Small intestine (tissue), 7 donors: ENCODE results near the gene SLC9B1. TPM values are rescaled to one million over a fixed set of nuclear protein-coding genes. Genes with fewer than 3 reads are reported as not detected.

ENCODE experiments used
- DNase-seq, 2 donors: peaks; one replicate each; pipeline versions ENCODE4 v3.0.0 to v3.0.0-alpha.2; 2013
- FAIRE-seq: peaks from 2 replicates; lab custom pipeline; 2012; peaks lifted over from hg19 to GRCh38; lab: Jason Lieb, UNC
- H3K27ac ChIP-seq, 3 donors: one replicate each; pipeline ENCODE4 v1.5.1; 2013; ENCODE audit warnings: low read length in 2 of 3, mild to moderate bottlenecking in 2 of 3, control low read depth in 1 of 3, inconsistent platforms in 1 of 3, low read depth in 1 of 3, moderate library complexity in 1 of 3
- H3K27me3 ChIP-seq, 3 donors: one replicate each; pipeline ENCODE4 v1.6.1; 2013; ENCODE audit warnings: low read length in 3 of 3, inconsistent platforms in 1 of 3; ENCODE audit not compliant: control insufficient read depth in 3 of 3, insufficient read depth in 3 of 3
- H3K36me3 ChIP-seq, 3 donors: one replicate each; pipeline ENCODE4 v1.6.1; 2013; ENCODE audit warnings: low read length in 3 of 3, inconsistent platforms in 1 of 3, low read depth in 1 of 3, mild to moderate bottlenecking in 1 of 3, moderate library complexity in 1 of 3; ENCODE audit not compliant: control insufficient read depth in 3 of 3, insufficient read depth in 2 of 3
- H3K4me1 ChIP-seq, 3 donors: one replicate each; pipeline ENCODE4 v1.6.1; 2013; ENCODE audit warnings: low read length in 2 of 3, inconsistent platforms in 1 of 3, low read depth in 1 of 3, mild to moderate bottlenecking in 1 of 3, moderate library complexity in 1 of 3; ENCODE audit not compliant: control insufficient read depth in 3 of 3, insufficient read depth in 2 of 3
- H3K4me3 ChIP-seq, 3 donors: one replicate each; pipeline ENCODE4 v1.5.1; 2013; ENCODE audit warnings: low read length in 3 of 3, control low read depth in 1 of 3, inconsistent platforms in 1 of 3, low read depth in 1 of 3, mild to moderate bottlenecking in 1 of 3, moderate library complexity in 1 of 3
- H3K9me3 ChIP-seq, 2 donors: one replicate each; pipeline ENCODE4 v1.6.1; 2013; ENCODE audit warnings: low read depth in 1 of 2, low read length in 1 of 2; ENCODE audit not compliant: control insufficient read depth in 2 of 2, insufficient read depth in 1 of 2
- WGBS, 3 donors: extraction: QIAGEN DNeasy Blood & Tissue Kit; methylation state at CpG; one replicate each; pipeline ENCODE4 v1.1.7; 2013; 5-methylcytosine and 5-hydroxymethylcytosine counted together
- polyA plus RNA-seq, 4 donors: library from polyadenylated mRNA; stranded (reverse) in 3 of 4; unstranded in 1 of 4; fragments of 200-250 nt in 3 of 4; fragments of 120-200 nt in 1 of 4; gene quantifications; one replicate each; pipeline versions ENCODE4 v1.2.1 to v1.2.3, GENCODE V29; 2013
- donor health status: healthy with polysubstance abuse.
- donor health status: control.
- donor health status: control.
- donor health status: Bipolar disorder and iron deficiency.
- donor health status: healthy.

Gene SLC9B1
- polyA plus RNA-seq, 4 donors: 0.18 to 0.93 TPM; not detected in 2

DNA sequence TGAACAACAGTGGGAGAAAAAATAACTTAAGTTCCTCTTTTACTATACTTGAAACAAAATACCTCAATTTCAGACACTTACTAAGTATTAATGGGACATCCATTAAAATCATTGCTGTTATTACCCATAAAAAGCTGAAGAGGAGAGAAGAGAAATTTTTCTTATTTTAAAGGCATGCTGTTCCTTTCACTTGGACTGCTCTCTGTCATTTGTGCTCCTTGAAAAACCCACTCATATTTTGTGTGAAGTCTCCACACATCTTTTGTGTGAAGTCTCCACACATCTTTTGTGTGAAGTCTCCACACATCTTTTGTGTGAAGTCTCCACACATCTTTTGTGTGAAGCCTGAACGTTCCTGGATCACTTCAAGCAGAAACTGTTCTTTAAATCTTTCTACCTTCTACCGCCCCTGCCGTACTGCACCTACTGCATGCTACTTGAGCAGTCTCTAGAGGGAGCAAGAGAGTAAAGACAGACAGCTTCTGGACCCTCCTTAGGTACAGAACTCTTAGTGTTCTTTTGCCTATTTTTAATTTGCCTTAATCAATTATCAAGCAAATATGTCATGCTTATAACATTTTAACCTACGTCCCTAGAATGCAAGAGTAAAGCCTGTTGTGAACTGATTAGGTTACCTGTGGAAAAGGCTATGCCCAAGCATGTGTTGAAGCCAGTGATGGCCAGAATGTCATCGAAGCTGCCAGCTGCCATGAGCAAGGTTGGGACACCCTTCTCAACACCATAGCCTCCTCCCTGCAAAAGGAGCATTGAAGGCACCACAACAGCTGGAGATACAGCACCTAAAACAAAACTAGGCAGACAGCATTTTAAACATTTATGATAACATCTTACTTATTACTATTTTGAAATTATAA lies 27.1 kb upstream of the SLC9B1 start:
- Histone ChIP-seq H3K27me3 (no peaks in the 10 kb centered on the region), H3K4me1 (no peaks in the 10 kb centered on the region), H3K27ac (no peak overlapping the region), H3K4me3 (no peak overlapping the region), H3K36me3 (no peaks in the 10 kb centered on the region), H3K9me3 (no peaks in the 10 kb centered on the region)
- FAIRE-seq (no peak), DNase-seq (peak; percentile 51 to 62)
- 29 to 51% (median 40%) methylated on average over 5 of the region's 5 CpGs for WGBS, 3 donors

DNA sequence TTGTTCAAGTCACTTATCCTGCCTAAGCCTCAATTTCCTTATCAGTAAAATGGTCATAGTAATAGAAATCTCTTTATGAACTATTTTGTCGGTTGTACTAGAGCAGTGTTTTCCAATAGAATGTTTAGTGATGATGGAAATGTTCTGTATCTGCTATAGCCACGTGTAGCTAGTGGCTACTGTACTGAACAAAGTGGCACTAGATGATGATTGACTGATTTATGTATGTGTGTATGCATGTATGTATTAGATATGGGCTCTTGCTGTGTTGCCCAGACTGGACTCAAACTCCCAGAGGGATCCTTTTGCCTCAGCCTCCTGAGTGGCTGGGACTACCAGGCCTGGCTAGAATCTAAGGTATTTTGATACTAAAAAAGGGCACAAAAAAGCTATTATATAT lies 24.7 kb upstream of the SLC9B1 start:
- WGBS, 3 donors: 76 to 86% (median 84%) methylated on average over 2 of the region's 2 CpGs
- Histone ChIP-seq H3K36me3 (no peaks in the 10 kb centered on the region), H3K27me3 (no peaks in the 10 kb centered on the region), H3K27ac (no peak overlapping the region), H3K9me3 (no peaks in the 10 kb centered on the region), H3K4me3 (no peak overlapping the region), H3K4me1 (no peaks in the 10 kb centered on the region)
- FAIRE-seq (no peak), DNase-seq (no peak)

DNA sequence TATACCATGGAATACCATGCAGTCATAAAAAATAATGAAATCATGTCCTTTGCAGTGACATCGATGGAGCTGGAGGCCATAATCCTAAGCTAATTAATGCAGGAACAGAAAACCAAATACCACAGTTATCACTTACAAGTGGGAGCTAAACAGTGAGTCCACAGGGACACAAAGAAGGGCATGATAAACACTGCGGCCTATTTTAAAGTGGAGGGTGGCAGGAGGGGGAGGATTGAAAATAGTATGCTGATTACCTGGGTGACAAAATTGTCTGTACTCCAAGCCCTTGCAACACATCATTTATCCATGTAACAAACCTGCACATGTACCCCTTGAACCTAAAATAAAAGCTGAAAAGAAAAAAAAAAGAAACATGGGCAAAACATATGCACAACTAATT lies 16.7 kb upstream of the SLC9B1 start:
- H3K4me1 ChIP-seq: no peaks in the 10 kb centered on the region
- H3K36me3 ChIP-seq: no peaks in the 10 kb centered on the region
- no peaks in the 10 kb centered on the region for H3K9me3 ChIP-seq
- WGBS, 3 donors: 92 to 100% (median 98%) methylated on average over 2 of the region's 2 CpGs
- DNase-seq: no peak
- FAIRE-seq: no peak
- no peak overlapping the region for H3K4me3 ChIP-seq
- no peak overlapping the region for H3K27ac ChIP-seq
- no peaks in the 10 kb centered on the region for H3K27me3 ChIP-seq

DNA sequence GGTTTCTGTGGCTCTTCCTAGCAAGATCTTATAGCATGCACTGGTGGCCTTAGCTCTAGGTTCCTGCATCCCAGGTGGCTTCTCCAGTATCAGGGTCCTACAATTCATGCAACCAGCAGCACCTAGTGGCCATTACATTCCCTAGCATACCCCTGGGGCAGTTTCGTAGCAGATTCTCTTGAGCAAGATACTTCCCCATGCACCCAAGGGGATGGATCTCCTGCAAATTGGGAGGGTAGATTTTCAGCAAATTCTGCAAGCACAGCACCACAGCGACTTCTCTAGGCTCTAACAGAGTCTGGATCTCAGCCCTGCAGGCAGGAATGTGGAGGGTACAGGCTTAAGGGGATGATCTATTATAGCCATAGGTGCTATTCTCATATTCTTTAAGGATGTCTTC lies 13.1 kb upstream of the SLC9B1 start:
- FAIRE-seq (no peak), DNase-seq (peak; percentile 41 to 75)
- no peaks in the 10 kb centered on the region for H3K27me3 ChIP-seq
- H3K27ac ChIP-seq: no peak overlapping the region
- H3K9me3 ChIP-seq: no peaks in the 10 kb centered on the region
- H3K4me3 ChIP-seq: no peak overlapping the region
- WGBS, 3 donors: 51 to 74% (median 68%) methylated on average over 2 of the region's 2 CpGs
- H3K4me1 ChIP-seq: no peaks in the 10 kb centered on the region
- H3K36me3 ChIP-seq: no peaks in the 10 kb centered on the region

DNA sequence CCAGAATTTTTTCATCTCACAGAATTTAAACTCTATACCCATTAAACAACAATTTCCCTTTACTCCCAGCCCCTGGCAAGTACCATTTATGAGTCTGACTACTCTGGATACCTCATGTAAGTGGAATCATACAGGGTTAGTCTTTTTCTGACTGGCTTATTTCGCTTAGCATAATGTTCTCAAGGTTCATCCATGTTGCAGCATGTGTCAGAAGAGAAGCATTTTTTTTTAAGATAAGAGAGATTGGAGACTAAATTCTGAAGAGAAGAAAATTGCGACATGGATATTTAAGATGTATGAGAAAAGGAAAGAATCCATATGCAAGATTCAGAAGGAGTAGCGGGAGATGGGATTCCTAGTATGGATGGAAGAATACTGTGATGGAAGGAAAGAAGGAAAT lies 11.3 kb upstream of the SLC9B1 start:
- FAIRE-seq: no peak
- no peak for DNase-seq
- no peaks in the 10 kb centered on the region for H3K36me3 ChIP-seq
- 96 to 98% (median 97%) methylated on average over 3 of the region's 3 CpGs for WGBS, 3 donors
- no peaks in the 10 kb centered on the region for H3K27me3 ChIP-seq
- H3K27ac ChIP-seq: no peak overlapping the region
- no peaks in the 10 kb centered on the region for H3K4me1 ChIP-seq
- no peaks in the 10 kb centered on the region for H3K9me3 ChIP-seq
- H3K4me3 ChIP-seq: no peak overlapping the region

DNA sequence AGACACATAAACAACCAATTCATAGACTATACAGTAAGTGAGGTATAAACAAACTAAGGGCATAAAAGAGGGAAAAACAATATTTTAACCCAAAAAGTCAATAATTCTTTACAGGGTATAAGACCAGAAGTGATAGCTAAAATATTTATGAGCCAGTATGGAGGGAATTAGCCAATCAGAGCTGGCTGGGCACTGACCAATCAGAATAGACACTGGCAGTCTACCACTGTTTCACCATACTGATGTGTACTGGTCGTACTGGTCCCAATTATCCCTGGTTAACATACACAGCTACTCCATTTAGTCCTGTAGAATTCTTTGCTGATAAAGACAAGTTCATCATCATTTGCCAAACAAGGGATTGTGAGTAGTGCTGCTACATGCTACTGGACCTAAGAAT lies 9.8 kb upstream of the SLC9B1 start:
- Histone ChIP-seq H3K4me3 (no peak overlapping the region), H3K27ac (no peak overlapping the region), H3K4me1 (peaks cover 0 to 2% (median 0%) of the 10 kb centered on the region in 3 donors), H3K9me3 (no peaks in the 10 kb centered on the region), H3K27me3 (no peaks in the 10 kb centered on the region), H3K36me3 (no peaks in the 10 kb centered on the region)
- WGBS, 3 donors: 84 to 89% (median 88%) methylated on average over 1 of the region's 1 CpG
- FAIRE-seq (no peak), DNase-seq (no peak)

DNA sequence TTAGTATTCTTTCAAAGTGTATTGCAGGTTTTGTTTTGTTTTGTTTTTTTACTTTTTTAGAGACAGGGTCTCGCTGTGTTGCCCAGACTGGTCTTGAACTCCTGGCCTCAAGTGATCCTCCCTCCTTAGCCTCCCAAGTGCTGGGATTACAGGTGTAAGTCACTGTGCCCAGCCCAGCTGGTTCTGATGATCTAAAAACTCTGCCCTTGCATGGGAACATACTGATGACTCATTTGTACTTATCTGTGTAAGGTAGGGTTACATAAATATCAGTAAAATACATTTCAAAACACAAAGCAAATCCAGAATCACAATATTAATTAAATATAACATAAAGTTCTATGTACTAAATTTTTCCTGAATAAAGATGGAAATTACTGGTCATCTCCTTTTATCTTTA lies 7.4 kb upstream of the SLC9B1 start:
- WGBS, 3 donors: 97 to 100% (median 100%) methylated on average over 1 of the region's 1 CpG
- no peaks in the 10 kb centered on the region for H3K27me3 ChIP-seq
- H3K4me1 ChIP-seq: peaks cover 0 to 2% (median 0%) of the 10 kb centered on the region in 3 donors
- H3K36me3 ChIP-seq: no peaks in the 10 kb centered on the region
- DNase-seq (peak in 1 of 2 donors; percentile 37), FAIRE-seq (peak; percentile 62)
- H3K27ac ChIP-seq: no peak overlapping the region
- H3K4me3 ChIP-seq: no peak overlapping the region
- no peaks in the 10 kb centered on the region for H3K9me3 ChIP-seq

DNA sequence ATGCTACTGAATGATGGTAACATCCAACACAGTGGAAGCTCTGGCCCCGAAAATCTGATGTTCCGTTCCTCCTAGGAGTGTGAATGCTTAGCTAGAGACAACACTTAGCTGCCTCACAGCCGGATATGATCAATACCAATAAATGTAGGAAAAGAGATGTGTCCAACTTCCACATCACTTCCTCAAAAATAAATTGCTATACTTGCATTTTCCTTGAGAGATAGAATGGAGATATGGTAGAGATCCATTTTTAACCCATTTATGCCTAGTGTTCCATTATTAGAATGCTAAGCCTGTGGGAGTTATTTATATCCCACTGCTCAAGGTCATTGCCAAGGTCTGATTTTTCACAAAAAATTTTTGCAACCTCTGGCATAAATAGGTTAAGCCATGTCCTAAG lies 5.5 kb upstream of the SLC9B1 start:
- WGBS, 3 donors: 91 to 96% (median 95%) methylated on average over 3 of the region's 3 CpGs
- Histone ChIP-seq H3K36me3 (no peaks in the 10 kb centered on the region), H3K4me3 (no peak overlapping the region), H3K9me3 (no peaks in the 10 kb centered on the region), H3K27ac (no peak overlapping the region), H3K27me3 (no peaks in the 10 kb centered on the region), H3K4me1 (peaks cover 0 to 4% (median 2%) of the 10 kb centered on the region in 3 donors)
- no peak for DNase-seq
- FAIRE-seq: no peak
